ENCODE measurements around the gene MAMDC4. TPM values are rescaled to one million over a fixed set of nuclear protein-coding genes. Genes with fewer than 3 reads are reported as not detected.
A peak's percentile ranks its signal among the peaks of the same experiment; 100 is the strongest.
"Not testable (repeated sequence)": the region's sequence is repeated elsewhere in the genome, so short reads cannot be mapped to it uniquely, and the experiment has no call there.

MAMDC4 gene
- total RNA-seq, 2 experiments from 2014 or later, result 18.5 to 19.1 TPM

DNA sequence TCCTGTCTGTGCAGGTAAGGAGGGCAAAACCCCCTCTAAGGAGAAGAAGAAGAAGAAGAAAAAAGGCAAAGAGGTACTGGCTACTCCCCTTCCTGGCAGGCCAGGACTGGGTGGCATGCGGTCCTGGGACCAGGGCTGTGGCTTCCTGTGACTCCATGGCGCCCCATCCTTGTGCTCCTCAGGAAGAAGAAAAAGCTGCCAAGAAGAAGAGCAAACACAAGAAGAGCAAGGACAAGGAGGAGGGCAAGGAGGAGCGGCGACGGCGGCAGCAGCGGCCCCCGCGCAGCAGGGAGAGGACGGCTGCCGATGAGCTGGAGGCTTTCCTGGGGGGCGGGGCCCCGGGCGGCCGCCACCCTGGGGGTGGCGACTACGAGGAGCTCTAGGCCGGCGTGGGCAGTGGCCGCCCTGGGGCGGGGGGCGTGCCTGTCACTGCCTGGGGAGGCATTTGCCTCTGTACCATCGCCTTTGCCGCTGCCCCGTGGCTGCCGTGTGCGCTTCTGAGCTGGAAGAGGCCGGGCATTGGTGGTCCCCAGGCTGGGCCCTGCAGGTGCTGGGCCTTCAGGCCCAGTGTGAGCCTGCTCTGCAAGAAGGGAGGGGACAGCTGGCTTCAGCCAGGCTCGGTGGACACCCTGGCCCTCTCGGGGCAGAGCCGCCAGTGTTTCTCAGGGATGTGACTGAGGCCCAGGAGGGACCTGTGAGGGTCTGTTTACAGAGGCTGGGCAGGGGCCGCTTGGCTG, 11.8 kb upstream of the MAMDC4 start:
- ChIA-PET POLR2A (interaction anchor here (1.0 kb wide), 1 partner anchor 8 kb away, joined by 3 read pairs; no protein-coding TSS in a partner anchor), CTCF (interaction anchor here (1.1 to 1.2 kb wide), 4 partner anchors 11 to 48 kb away, joined by 3 to 4 read pairs (median 3); no protein-coding TSS in a partner anchor)
- H3K27ac Mint-ChIP-seq, result no peak overlapping the region
- DNase-seq (no peak), ATAC-seq (no peak)
- H3K4me1 Mint-ChIP-seq (ENCODE audit: low read depth), result peaks cover 12% of the 10 kb centered on the region
- peaks cover 2% of the 10 kb centered on the region for H3K27me3 Mint-ChIP-seq
- TF ChIP-seq, protein P1, sequence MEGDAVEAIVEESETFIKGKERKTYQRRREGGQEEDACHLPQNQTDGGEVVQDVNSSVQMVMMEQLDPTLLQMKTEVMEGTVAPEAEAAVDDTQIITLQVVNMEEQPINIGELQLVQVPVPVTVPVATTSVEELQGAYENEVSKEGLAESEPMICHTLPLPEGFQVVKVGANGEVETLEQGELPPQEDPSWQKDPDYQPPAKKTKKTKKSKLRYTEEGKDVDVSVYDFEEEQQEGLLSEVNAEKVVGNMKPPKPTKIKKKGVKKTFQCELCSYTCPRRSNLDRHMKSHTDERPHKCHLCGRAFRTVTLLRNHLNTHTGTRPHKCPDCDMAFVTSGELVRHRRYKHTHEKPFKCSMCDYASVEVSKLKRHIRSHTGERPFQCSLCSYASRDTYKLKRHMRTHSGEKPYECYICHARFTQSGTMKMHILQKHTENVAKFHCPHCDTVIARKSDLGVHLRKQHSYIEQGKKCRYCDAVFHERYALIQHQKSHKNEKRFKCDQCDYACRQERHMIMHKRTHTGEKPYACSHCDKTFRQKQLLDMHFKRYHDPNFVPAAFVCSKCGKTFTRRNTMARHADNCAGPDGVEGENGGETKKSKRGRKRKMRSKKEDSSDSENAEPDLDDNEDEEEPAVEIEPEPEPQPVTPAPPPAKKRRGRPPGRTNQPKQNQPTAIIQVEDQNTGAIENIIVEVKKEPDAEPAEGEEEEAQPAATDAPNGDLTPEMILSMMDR (IDR thresholded peaks at IDR 0.05), result no peak
- no peak overlapping the region for H3K4me3 Mint-ChIP-seq
- intact Hi-C loops (cut with micrococcal nuclease), result loop anchor here (5.0 kb wide), 1 partner anchor 53 kb away; no protein-coding TSS in a partner anchor
- H3K9me3 Mint-ChIP-seq, result no peaks in the 10 kb centered on the region
- H3K36me3 Mint-ChIP-seq (ENCODE audit: low read depth), result peaks cover 2% of the 10 kb centered on the region

DNA sequence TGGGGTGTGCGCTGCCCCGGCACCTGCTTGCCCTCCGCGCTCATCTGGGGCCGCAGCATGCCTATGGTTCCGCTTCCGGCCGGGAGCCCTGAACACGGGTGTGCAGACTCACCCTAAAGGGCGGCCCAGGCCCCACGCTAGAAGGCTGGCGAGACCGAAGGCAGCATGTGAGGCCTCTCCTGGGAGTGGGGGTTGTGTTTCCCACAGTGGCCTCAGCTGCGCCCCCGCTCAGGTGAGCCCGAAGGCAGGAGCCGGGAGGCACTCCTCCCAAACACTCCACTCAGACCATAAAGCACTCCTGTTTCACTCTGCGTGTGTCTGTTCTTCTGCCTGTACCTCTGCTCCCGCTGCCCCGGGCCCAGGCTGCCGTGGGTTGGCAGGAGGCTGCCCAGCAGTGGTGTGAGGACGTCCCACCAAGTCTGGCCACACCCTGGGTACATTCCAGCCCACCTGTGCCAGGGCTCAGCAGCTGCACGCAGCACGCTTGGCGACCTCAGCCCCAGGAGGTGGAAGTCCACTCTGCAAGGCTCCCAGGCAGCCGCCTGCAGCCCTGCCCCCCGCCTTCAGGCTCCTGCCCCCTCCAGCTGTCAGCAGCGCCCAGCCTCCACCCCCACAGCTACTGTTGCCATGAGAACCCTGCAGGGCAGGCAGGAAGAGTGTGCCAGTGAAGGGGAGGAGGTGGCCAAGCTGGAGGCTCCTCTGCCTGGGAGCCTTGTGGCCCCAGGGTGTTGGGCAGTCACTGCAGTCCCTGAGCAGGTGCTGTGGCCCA, 11.1 kb upstream of the MAMDC4 start:
- H3K27me3 Mint-ChIP-seq, result peaks cover 3% of the 10 kb centered on the region
- H3K4me1 Mint-ChIP-seq (ENCODE audit: low read depth), result peaks cover 12% of the 10 kb centered on the region
- intact Hi-C loops (cut with micrococcal nuclease), result loop anchor here (5.0 kb wide), 1 partner anchor 54 kb away; no protein-coding TSS in a partner anchor
- ChIA-PET CTCF (interaction anchor here (0.9 to 2.4 kb wide), 12 partner anchors 9 to 188 kb away, joined by 3 to 15 read pairs (median 4); partner anchors contain the start of gene TMEM141), POLR2A (no interaction called here)
- peaks cover 2% of the 10 kb centered on the region for H3K36me3 Mint-ChIP-seq (ENCODE audit: low read depth)
- no peaks in the 10 kb centered on the region for H3K9me3 Mint-ChIP-seq
- H3K27ac Mint-ChIP-seq, result no peak overlapping the region
- TF ChIP-seq, protein P1 (IDR thresholded peaks at IDR 0.05), result no peak
- H3K4me3 Mint-ChIP-seq, result no peak overlapping the region
- ATAC-seq (no peak), DNase-seq (peak; percentile 44)

DNA sequence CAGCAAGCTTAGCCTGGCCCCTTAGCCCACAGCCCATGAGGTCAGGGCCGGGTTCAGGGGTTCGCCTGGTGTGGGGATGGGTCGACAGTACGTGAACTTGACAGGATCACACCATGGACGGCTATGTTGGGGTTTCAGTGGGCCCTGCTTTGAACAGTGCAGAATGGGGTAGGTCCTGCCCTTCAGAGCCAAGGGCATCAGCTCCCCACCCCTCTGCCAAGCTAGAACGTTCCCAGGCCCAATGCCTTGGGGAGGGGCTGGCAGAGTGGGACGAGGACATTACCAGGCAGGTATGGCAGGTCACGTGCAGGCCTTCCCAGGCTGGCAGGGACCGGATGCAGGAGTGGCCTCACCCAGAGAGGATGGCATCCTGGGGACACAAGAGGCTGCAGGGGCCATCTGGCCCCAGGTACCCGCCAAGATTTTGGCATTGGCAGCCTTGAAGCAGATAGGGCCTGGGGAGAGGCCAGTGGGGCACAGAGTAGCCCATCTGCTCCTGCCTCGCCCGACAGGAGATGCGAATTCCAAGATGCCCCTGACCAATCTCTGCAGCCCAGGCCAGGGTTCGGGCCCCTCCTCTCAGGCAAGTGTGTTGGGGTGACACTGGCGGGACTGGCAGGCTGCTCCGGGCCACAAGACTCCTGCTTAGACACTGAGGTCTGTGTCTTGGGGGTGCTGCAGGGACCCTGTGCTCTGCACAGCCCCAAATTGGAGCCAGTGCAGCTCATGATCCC, 10.3 kb upstream of the MAMDC4 start:
- not testable (repeated sequence) for ATAC-seq
- CTCF ChIA-PET, result interaction anchor here (0.6 to 3.5 kb wide), 36 partner anchors 10 to 403 kb away, joined by 3 to 22 read pairs (median 5); partner anchors contain the start of genes ABCA2, EDF1, MAMDC4 and RABL6
- intact Hi-C loops (cut with micrococcal nuclease), result loop anchor here (5.0 kb wide), 1 partner anchor 55 kb away; no protein-coding TSS in a partner anchor

DNA sequence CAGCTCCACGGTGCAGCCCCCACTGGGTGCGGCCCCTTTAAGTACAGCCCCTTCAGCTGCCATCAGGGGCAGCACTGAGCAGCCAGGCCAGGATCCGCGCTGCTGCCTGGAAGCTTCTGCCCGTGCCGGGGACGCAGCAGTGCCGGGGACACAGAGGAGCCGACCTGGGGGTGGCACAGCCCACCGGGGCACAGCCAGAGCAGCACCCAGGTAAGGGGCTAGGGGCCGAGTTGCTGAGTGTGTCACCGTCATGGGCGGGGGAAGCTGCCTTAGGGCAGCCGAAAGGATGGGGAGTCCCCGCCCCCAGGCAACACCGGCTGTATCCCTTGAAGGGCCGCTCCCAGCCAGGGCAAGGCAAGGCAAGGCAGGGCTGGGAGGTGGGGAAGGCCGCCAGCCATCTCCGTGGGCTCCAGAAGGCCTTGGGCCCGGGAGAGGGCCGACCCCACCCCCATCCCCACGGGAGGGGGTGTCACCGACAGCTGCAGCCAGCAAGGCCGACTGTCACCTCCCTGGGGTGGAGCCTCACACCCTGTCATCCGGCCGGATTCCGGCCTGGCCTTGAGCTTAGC, 9.7 kb upstream of the MAMDC4 start, which contains the start of gene AJM1:
Gene AJM1 (plus strand): TSS at position 99 of the 569 bp plus-strand sequence. CDS start 1,937 bp downstream, outside the sequence.
- not testable (repeated sequence) for H3K36me3 Mint-ChIP-seq (ENCODE audit: low read depth); H3K9me3 Mint-ChIP-seq; H3K27ac Mint-ChIP-seq
- TF ChIP-seq, protein P1 (IDR thresholded peaks at IDR 0.05), result peak; percentile 90
- Mint-ChIP-seq H3K4me3 (peak within 1 kb of the TSS; percentile 72), H3K4me1 (ENCODE audit: low read depth) (peaks cover 15% of the 10 kb centered on the region), H3K27me3 (peaks cover 11% of the 10 kb centered on the region)
- intact Hi-C loops (cut with micrococcal nuclease), result loop anchor here (5.0 kb wide), 1 partner anchor 55 kb away; no protein-coding TSS in a partner anchor
- ChIA-PET CTCF (interaction anchor here (0.6 to 3.5 kb wide), 40 partner anchors 10 to 404 kb away, joined by 3 to 22 read pairs (median 5); partner anchors contain the start of genes ABCA2, EDF1, MAMDC4 and NPDC1), POLR2A (interaction anchor here (0.6 to 1.5 kb wide), 6 partner anchors 14 to 304 kb away, joined by 3 to 4 read pairs (median 4); partner anchors contain the start of gene RABL6)
- DNase-seq (peak; percentile 87), ATAC-seq (peak; percentile 90)

More for the DNA sequence above, 10.3 kb upstream of the MAMDC4 start:
- not testable (repeated sequence) for H3K9me3 Mint-ChIP-seq; H3K27me3 Mint-ChIP-seq; H3K36me3 Mint-ChIP-seq (ENCODE audit: low read depth); DNase-seq; H3K27ac Mint-ChIP-seq
- peak overlapping the region; percentile 72 for H3K4me3 Mint-ChIP-seq
- peaks cover 15% of the 10 kb centered on the region for H3K4me1 Mint-ChIP-seq (ENCODE audit: low read depth)
- POLR2A ChIA-PET, result interaction anchor here (0.6 to 1.5 kb wide), 6 partner anchors 15 to 303 kb away, joined by 3 to 4 read pairs (median 4); partner anchors contain the start of gene RABL6

DNA sequence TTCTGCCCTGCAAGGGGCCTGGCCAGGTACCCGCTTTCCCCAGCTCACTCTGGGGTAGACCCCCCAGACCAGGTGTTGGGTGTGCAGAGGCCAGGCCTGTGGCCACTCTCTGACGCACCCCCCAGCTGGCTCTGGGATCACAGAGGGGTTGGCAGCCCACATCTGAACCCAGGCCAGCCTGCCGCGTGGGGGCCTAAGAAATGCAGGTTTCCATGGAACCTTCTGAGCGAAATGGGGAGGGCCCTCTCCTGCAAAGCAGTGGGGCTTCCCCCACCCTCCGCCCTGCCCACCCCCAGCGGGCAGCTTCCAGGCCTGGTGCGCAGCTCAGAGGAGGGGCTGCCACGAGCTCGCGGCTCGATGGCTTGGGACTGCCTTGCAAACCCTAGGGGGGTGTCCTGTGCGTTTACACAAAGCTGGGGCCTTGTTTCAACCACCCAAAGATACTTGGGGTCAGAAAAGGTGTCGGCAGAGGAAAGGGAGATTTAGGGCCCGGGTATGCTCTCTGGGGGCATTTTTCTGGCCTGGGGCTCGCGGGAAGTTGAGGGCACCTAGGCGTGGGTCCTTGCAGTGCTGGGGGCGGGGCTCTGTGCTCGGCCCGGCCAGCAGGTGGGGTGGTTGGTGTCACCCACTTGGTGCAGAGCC, 8.9 kb upstream of the MAMDC4 start:
- not testable (repeated sequence) for H3K9me3 Mint-ChIP-seq; H3K36me3 Mint-ChIP-seq (ENCODE audit: low read depth); H3K27ac Mint-ChIP-seq; DNase-seq; ATAC-seq
- ChIA-PET CTCF (interaction anchor here (0.9 to 3.5 kb wide), 24 partner anchors 8 to 283 kb away, joined by 3 to 22 read pairs (median 6); partner anchors contain the start of genes EDF1, MAMDC4, NPDC1 and RABL6), POLR2A (interaction anchor here (1.3 to 1.8 kb wide), 3 partner anchors 27 to 226 kb away, joined by 3 to 5 read pairs (median 4); no protein-coding TSS in a partner anchor)
- peaks cover 17% of the 10 kb centered on the region for H3K27me3 Mint-ChIP-seq
- H3K4me1 Mint-ChIP-seq (ENCODE audit: low read depth), result peaks cover 18% of the 10 kb centered on the region
- intact Hi-C loops (cut with micrococcal nuclease), result loop anchor here (5.0 kb wide), 1 partner anchor 56 kb away; no protein-coding TSS in a partner anchor
- peak overlapping the region; percentile 46 for H3K4me3 Mint-ChIP-seq
